ENCODE data around the gene ENOPH1. TPM values are rescaled to one million over a fixed set of nuclear protein-coding genes. Genes with fewer than 3 reads are reported as not detected.

Gene ENOPH1
- total and polyA plus RNA-seq, 2 of the 4 experiments (the other 2 are of a cell fraction) = 18.0 to 36.0 TPM

DNA sequence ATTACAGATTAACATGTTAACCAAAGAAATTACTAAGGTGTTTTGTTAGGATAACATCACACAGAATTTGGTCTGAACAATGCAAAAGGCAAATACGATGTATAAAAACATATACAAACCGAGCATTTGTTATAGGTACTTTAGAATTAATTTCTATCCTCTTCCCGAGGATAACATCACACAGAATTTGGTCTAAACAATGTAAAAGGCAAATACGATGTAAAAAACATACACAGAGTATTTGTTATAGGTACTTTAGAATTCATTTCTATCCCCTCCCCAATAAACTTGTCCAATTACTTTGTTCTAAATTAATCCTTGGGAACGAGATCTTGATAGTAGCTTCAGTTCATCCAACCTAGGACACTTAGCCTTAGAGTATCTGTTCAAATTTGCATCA, 7.8 kb upstream of the ENOPH1 start:
- Histone ChIP-seq H2BK20ac (ENCODE audit: low read depth, low read length) (no peak overlapping the region), H2AFZ (replicated peaks; ENCODE audit: low read length, poor library complexity) (no peak overlapping the region), H3K79me1 (ENCODE audit: low read depth in 1 of 2, low read length in 2 of 2) (peaks cover 2 to 26% of the 10 kb centered on the region in 2 experiments; a peak in 2 of 4 replicates), H3K4ac (ENCODE audit: low read depth, low read length) (no peak overlapping the region), H3K36me3 (ENCODE audit: control insufficient read depth, insufficient read depth, low read length) (peaks cover 23% of the 10 kb centered on the region), H3K4me1 (ENCODE audit: control insufficient read depth, insufficient read depth, low read length) (peaks cover 6% of the 10 kb centered on the region), H3K4me3 (ENCODE audit: insufficient read depth, low read depth, low read length) (no peak overlapping the region), H3K56ac (ENCODE audit: extremely low read depth, insufficient read depth, low read length) (no peak overlapping the region), H2BK120ac (ENCODE audit: low read depth, low read length) (no peak overlapping the region), H4K91ac (ENCODE audit: insufficient read depth, low read depth, low read length) (no peak overlapping the region), H2AK9ac (replicated peaks; ENCODE audit: low read depth, low read length, poor library complexity) (no peak overlapping the region), H2AK5ac (ENCODE audit: low read depth, low read length) (no peak overlapping the region), H2BK15ac (ENCODE audit: low read depth, low read length) (no peak overlapping the region), H3K9ac (ENCODE audit: low read depth, low read length) (no peak overlapping the region), H4K5ac (ENCODE audit: low read depth, low read length) (no peak overlapping the region), H3K27me3 (ENCODE audit: control insufficient read depth, insufficient read depth, low read length) (no peaks in the 10 kb centered on the region), H3K18ac (ENCODE audit: low read depth, low read length) (no peak overlapping the region), H3K9me1 (ENCODE audit: insufficient read depth, low read length) (peaks cover 10% of the 10 kb centered on the region), H3K23ac (ENCODE audit: low read depth, low read length) (no peak overlapping the region), H4K8ac (ENCODE audit: low read depth in 2 of 2, low read length in 2 of 2) (no peak overlapping the region), H3K9me3 (ENCODE audit: control insufficient read depth, insufficient read depth, low read length) (no peaks in the 10 kb centered on the region), H3K4me2 (ENCODE audit: low read depth, low read length) (no peak overlapping the region), H2BK5ac (ENCODE audit: low read depth, low read length, poor library complexity, severe bottlenecking) (no peak overlapping the region), H3K27ac (ENCODE audit: insufficient read depth, low read length) (no peak overlapping the region), H4K20me1 (ENCODE audit: insufficient read depth, low read length) (peaks cover 58% of the 10 kb centered on the region), H3K14ac (replicated peaks; ENCODE audit: low read depth, low read length) (no peak overlapping the region)
- ChIA-PET CTCF (no interaction called here), POLR2A (ENCODE audit: unreplicated experiment) (no interaction called here)
- TF ChIP-seq POLR2A (IDR thresholded peaks at IDR 0.05; ENCODE audit: low read depth, low read length) (peak; percentile 36; the same call in 1 of the 2 replicates), SMC3 (IDR thresholded peaks at IDR 0.05; ENCODE audit: low read depth, low read length) (no peak)
- in situ Hi-C loops (cut with MboI; ENCODE audit: low sequenced_read_pairs) = no loop called here
- ATAC-seq (ENCODE audit: low read depth) = no peak
- dilution Hi-C loops (cut with HindIII; ENCODE audit: low sequenced_read_pairs, unreplicated experiment) = no loop called here
- no peak for DNase-seq
- no TSS peak for BruUV-seq (replicated peaks)
- intact Hi-C loops (cut with micrococcal nuclease) = loop anchor here (1.0 kb wide), 1 partner anchor 48 kb away; no protein-coding TSS in a partner anchor
- WGBS, 2 experiments (ENCODE audit: extremely low coverage in 2 of 2, insufficient read length in 1 of 2) = no CpG with 5 or more reads among the region's 5 CpGs
